Parathyroid adenoma (tissue), 2 donors: Measurements from ENCODE around the gene RERE.

Experiments
- H2AFZ ChIP-seq: fragments of 300-600 bp; sonication (generic); one replicate; pipeline ENCODE4 v1.7.0; 2017; ENCODE audit warnings: antibody characterized with exemption, mild to moderate bottlenecking
- H3K27ac ChIP-seq: fragments of 300-600 bp; sonication (generic); one replicate; pipeline ENCODE4 v1.7.0; 2017
- H3K27me3 ChIP-seq: fragments of 300-600 bp; sonication (generic); one replicate; pipeline ENCODE4 v1.7.0; 2017; ENCODE audit warnings: low read length; ENCODE audit not compliant: control insufficient read depth, insufficient read depth
- H3K36me3 ChIP-seq: fragments of 300-600 bp; sonication (generic); one replicate; pipeline ENCODE4 v1.7.0; 2017; ENCODE audit warnings: low read length; ENCODE audit not compliant: control insufficient read depth, insufficient read depth
- H3K4me1 ChIP-seq: fragments of 300-600 bp; sonication (generic); one replicate; pipeline ENCODE4 v1.7.0; 2017; ENCODE audit warnings: control low read depth
- H3K4me2 ChIP-seq: fragments of 300-600 bp; sonication (generic); one replicate; pipeline ENCODE4 v1.7.0; 2017; ENCODE audit warnings: low read length
- H3K4me3 ChIP-seq: fragments of 300-600 bp; sonication (generic); one replicate; pipeline ENCODE4 v1.7.0; 2017; ENCODE audit warnings: low read depth, low read length
- H3K79me2 ChIP-seq: fragments of 300-600 bp; sonication (generic); one replicate; pipeline ENCODE4 v1.7.0; 2017; ENCODE audit warnings: control low read depth
- H3K9ac ChIP-seq: fragments of 300-600 bp; sonication (generic); one replicate; pipeline ENCODE4 v1.7.0; 2017; ENCODE audit warnings: mild to moderate bottlenecking
- H3K9me3 ChIP-seq: fragments of 300-600 bp; sonication (generic); one replicate; pipeline ENCODE4 v1.7.0; 2017; ENCODE audit warnings: low read length; ENCODE audit not compliant: control insufficient read depth
- CTCF ChIP-seq: fragments of 300-600 bp; sonication (generic); IDR thresholded peaks from one replicate; pipeline ENCODE4 v1.7.0; 2017; ENCODE audit warnings: antibody characterized with exemption, mild to moderate bottlenecking
- donor health status: primary hyperparathyroidism.

The RERE gene

GRCh38 chr1:8717148-8717547, 100.3 kb downstream of the RERE start:
- Histone ChIP-seq H3K79me2 (peaks cover 5% of the 10 kb centered on the region), H3K9me3 (no peaks in the 10 kb centered on the region), H3K4me3 (no peak overlapping the region), H3K36me3 (no peaks in the 10 kb centered on the region), H3K4me1 (peaks cover 4% of the 10 kb centered on the region), H3K27ac (no peak overlapping the region), H2AFZ (no peak overlapping the region), H3K4me2 (no peak overlapping the region), H3K27me3 (no peaks in the 10 kb centered on the region), H3K9ac (no peak overlapping the region)
- TF ChIP-seq CTCF = no peak

GRCh38 chr1:8716238-8716637, 101.2 kb downstream of the RERE start:
- H3K4me1 ChIP-seq = peaks cover 2% of the 10 kb centered on the region
- H3K4me2 ChIP-seq = no peak overlapping the region

GRCh38 chr1:8714173-8714572, 103.3 kb downstream of the RERE start:
- Histone ChIP-seq H3K27me3 (no peaks in the 10 kb centered on the region), H3K4me2 (no peak overlapping the region), H2AFZ (no peak overlapping the region), H3K9ac (no peak overlapping the region), H3K36me3 (no peaks in the 10 kb centered on the region), H3K27ac (no peak overlapping the region), H3K4me1 (peaks cover 2% of the 10 kb centered on the region), H3K9me3 (no peaks in the 10 kb centered on the region), H3K4me3 (no peak overlapping the region), H3K79me2 (peaks cover 5% of the 10 kb centered on the region)
- no peak for TF ChIP-seq CTCF

More at GRCh38 chr1:8716238-8716637, 101.2 kb downstream of the RERE start:
- no peaks in the 10 kb centered on the region for H3K9me3 ChIP-seq
- no peak for TF ChIP-seq CTCF
- H3K9ac ChIP-seq = no peak overlapping the region
- peaks cover 5% of the 10 kb centered on the region for H3K79me2 ChIP-seq
- no peaks in the 10 kb centered on the region for H3K36me3 ChIP-seq
- H3K27ac ChIP-seq = no peak overlapping the region
- H3K4me3 ChIP-seq = no peak overlapping the region
- no peak overlapping the region for H2AFZ ChIP-seq
- H3K27me3 ChIP-seq = no peaks in the 10 kb centered on the region

- no peaks in the 10 kb centered on the region for H3K9me3 ChIP-seq
- H3K4me1 ChIP-seq = peaks cover 2% of the 10 kb centered on the region
- no peak overlapping the region for H3K9ac ChIP-seq
- peaks cover 2% of the 10 kb centered on the region for H3K79me2 ChIP-seq
- no peak for TF ChIP-seq CTCF
- peak overlapping the region; percentile 28 for H3K4me3 ChIP-seq
- no peaks in the 10 kb centered on the region for H3K36me3 ChIP-seq
- no peaks in the 10 kb centered on the region for H3K27me3 ChIP-seq
- no peak overlapping the region for H2AFZ ChIP-seq
- peak overlapping the region; percentile 71 for H3K27ac ChIP-seq
- peak overlapping the region; percentile 51 for H3K4me2 ChIP-seq
Measured at GRCh38 chr1:8712413-8713231, 104.8 kb downstream of the RERE start.
